ENCODE measurements around the gene MTIF3.

Gene MTIF3

GRCh38 chr13:27449936-27450828 lies at the start of gene MTIF3:
MTIF3 (minus strand) TSS chr13:27450564; CDS start chr13:27440448, 10,116 bp downstream.
- peak; percentile 91 to 94 for DNase-seq (ENCODE audit: low read depth in 2 of 2)

- DNase-seq (ENCODE audit: low read depth in 2 of 2): no peak
These were observed 47.3 kb upstream of the MTIF3 start for GRCh38 chr13:27497563-27498230.

- DNase-seq (ENCODE audit: low read depth in 2 of 2): no peak
These were observed 46.3 kb upstream of the MTIF3 start for GRCh38 chr13:27496536-27497273.

- no peak for DNase-seq (ENCODE audit: low read depth in 2 of 2)
These were observed 45.6 kb upstream of the MTIF3 start for GRCh38 chr13:27496006-27496405.

- no peak for DNase-seq (ENCODE audit: low read depth in 2 of 2)
These were observed 45.2 kb upstream of the MTIF3 start for GRCh38 chr13:27495551-27495950.

- no peak for DNase-seq (ENCODE audit: low read depth in 2 of 2)
These were observed 43.6 kb upstream of the MTIF3 start for GRCh38 chr13:27493981-27494380.

- DNase-seq (ENCODE audit: low read depth in 2 of 2): no peak
These were observed 39.1 kb upstream of the MTIF3 start for GRCh38 chr13:27489456-27489855.

- DNase-seq (ENCODE audit: low read depth in 2 of 2): no peak
These were observed 37.4 kb upstream of the MTIF3 start for GRCh38 chr13:27487776-27488175.

GRCh38 chr13:27483421-27483820 lies 33.1 kb upstream of the MTIF3 start:
- DNase-seq (ENCODE audit: low read depth in 2 of 2): no peak

GRCh38 chr13:27482983-27483382 lies 32.6 kb upstream of the MTIF3 start:
- DNase-seq (ENCODE audit: low read depth in 2 of 2): no peak

GRCh38 chr13:27481766-27482165 lies 31.4 kb upstream of the MTIF3 start:
- no peak for DNase-seq (ENCODE audit: low read depth in 2 of 2)

- no peak for DNase-seq (ENCODE audit: low read depth in 2 of 2)
These were observed 26.8 kb upstream of the MTIF3 start for GRCh38 chr13:27476943-27477703.

- no peak for DNase-seq (ENCODE audit: low read depth in 2 of 2)
These were observed 24.4 kb upstream of the MTIF3 start for GRCh38 chr13:27474751-27475268.

GRCh38 chr13:27472941-27473340 lies 22.6 kb upstream of the MTIF3 start:
- DNase-seq (ENCODE audit: low read depth in 2 of 2): no peak

- no peak for DNase-seq (ENCODE audit: low read depth in 2 of 2)
These were observed 22.1 kb upstream of the MTIF3 start for GRCh38 chr13:27472441-27472840.

- no peak for DNase-seq (ENCODE audit: low read depth in 2 of 2)
These were observed 19.9 kb upstream of the MTIF3 start for GRCh38 chr13:27470075-27470820.

GRCh38 chr13:27466513-27466912 lies 16.1 kb upstream of the MTIF3 start:
- no peak for DNase-seq (ENCODE audit: low read depth in 2 of 2)

- DNase-seq (ENCODE audit: low read depth in 2 of 2): no peak
These were observed 15.2 kb upstream of the MTIF3 start for GRCh38 chr13:27465611-27466010.

- DNase-seq (ENCODE audit: low read depth in 2 of 2): no peak
These were observed 13.1 kb upstream of the MTIF3 start for GRCh38 chr13:27463500-27463899.

- no peak for DNase-seq (ENCODE audit: low read depth in 2 of 2)
These were observed 11.7 kb upstream of the MTIF3 start for GRCh38 chr13:27461940-27462584.

Measured in activated CD8-positive, alpha-beta memory T cell treated with anti-CD3 and anti-CD28 coated beads for 4 hours (primary cell).